ENCODE results near the gene CYFIP2.

CYFIP2 gene

DNA sequence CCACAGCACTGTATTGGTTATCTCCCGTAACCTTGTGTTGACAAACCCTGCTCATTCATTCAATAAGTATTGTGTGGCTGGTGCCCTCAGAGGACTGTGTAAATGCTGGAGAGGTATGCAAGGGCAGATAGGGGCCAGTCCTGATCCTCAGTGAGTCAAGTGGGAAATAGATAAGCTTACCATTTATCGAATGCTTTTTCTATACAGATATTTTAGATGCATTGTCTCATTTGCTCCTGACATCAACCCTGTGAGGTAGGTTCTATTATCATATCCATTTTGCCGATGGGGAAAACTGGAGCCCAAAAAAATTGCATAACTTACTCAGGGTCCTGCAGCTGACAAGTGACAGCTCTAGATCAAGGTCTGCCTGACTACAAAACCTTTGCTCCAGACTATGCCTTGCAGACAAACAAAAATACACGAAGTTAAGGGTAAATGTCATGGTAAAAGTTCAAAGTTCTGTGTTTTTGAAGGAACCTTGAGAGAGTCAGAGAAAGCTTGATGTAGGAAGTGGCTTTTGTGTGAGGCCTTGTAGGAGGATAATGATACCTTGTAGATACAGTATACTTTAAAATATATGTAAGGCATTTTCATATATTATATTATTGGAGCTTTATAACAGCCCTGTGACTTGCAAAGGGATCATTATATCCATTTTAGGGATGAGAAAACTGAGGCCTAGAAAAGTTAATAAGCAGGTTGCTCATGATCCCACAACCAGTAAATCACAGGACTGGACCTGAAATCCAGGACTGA, 22.7 kb downstream of the CYFIP2 start:
- DNase-seq (ENCODE audit: low read depth): no peak

DNA sequence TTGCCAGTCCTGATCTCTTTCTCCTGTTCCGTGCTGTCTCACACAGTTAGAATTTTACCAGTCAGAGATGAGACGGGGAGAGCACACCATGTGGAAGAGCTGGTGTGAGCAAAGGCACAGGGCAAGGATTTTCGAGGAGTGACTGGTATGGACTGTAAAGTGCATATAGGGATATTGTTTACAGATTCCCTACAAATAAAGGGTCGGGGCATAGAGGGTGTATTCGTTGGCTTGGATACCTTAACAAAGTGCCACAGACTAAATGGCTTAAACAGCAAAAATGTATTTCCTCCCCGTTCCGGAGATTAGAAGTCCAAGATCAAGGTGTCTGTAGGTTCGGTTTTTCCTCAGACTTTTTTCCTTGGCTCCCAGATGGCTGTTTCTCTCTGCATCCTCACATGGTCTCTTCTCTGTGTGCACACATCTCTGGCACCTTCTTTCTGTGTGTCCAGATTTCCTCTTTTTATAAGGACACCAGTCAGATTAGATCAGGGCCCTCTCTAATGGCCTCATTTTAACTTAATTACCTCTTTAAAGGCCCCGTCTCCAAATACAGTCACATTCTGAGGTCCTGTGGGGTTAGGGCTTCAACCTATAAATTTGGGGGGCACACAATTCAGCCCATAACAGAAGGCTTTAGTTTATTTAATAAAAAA, 23.4 kb downstream of the CYFIP2 start:
- no peak for DNase-seq (ENCODE audit: low read depth)

DNA sequence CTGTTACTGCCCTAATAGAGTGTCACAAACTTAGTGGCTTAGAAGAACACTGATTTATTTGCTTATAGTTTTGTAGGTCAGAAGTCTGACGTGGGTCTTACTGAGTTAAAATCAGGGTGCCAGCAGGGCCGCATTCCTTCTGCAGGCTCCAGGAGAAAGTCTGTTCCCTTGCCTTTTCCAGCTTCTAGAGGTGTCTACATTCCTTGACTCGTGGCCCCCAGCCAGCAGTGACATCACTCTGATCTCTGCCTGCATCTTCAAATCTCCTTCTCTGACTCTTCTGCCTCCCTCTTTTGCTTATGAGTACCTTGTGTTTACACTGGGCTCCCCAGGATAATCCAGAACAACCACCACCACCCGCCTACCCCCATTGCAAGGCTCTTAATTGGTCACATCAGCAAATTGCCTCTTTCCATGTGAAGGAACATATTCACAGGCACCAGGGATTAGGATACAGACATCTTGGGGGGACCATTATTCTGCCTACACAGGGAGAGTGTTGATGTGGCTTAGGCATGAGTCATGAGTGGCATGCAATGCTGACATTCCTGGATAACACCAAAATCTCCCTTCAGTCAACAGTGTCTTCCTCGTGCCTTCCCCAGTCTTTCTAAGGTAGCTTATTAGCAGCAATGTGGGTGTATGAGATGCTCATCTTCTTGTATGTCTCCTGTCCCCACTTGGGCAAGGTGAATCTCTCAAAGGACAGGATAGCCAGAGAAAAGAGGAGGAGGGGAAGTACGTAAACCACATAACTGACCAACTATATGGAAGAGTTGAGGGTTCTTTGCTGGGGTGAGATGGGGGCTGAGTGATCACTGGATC, 24.4 kb downstream of the CYFIP2 start:
- DNase-seq (ENCODE audit: low read depth): no peak

DNA sequence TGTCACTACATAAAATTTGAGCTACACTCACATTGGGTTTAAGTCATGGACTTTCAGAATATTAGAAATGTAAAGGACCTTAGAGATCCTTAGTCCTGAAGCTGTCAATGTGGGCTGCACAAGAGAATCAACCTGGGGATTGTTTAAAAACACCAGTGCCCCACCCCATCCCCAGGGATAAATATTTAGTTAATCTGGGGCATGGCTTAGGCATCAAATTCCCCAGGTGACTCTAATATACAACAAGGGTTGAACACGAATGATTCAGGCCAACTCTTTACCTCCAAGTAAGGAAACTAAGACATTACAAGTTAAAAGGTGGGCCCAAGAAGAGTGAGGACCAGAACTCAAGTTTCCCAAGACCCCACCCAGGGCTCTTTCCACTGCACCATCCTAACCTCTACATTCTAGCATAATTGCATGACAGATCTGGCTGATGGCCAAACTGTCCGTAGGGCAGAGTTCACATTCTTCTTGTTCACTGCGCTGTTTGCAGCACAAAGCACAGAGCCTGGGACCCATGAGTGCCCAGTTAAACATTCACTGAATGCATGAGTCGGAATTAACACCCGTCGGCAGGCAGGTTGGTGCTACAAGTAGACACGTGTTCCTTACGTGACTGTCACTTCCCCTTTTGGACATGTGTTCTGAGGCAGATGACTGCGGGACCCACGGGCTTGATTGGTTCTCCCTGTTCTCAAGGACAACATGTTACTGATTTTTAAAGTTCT, 25.2 kb downstream of the CYFIP2 start:
- no peak for DNase-seq (ENCODE audit: low read depth)

DNA sequence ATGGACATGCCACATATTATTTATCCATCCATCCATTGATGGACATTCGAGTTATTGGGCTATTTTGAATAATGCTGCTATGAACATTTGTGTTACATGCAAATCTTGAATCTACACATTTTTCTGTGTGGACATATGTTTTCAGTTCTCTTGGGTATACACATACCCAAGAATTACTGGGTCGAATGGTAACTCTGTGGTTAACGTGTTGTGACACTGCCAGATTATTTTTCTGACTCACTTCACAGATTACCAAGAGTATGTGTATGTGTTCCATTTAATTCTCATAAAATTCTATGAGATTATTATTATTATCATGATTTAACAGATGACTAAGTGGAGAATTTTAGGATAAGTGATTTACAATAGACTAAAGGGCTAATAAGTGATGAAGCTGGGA, 26.7 kb downstream of the CYFIP2 start:
- DNase-seq (ENCODE audit: low read depth): no peak

DNA sequence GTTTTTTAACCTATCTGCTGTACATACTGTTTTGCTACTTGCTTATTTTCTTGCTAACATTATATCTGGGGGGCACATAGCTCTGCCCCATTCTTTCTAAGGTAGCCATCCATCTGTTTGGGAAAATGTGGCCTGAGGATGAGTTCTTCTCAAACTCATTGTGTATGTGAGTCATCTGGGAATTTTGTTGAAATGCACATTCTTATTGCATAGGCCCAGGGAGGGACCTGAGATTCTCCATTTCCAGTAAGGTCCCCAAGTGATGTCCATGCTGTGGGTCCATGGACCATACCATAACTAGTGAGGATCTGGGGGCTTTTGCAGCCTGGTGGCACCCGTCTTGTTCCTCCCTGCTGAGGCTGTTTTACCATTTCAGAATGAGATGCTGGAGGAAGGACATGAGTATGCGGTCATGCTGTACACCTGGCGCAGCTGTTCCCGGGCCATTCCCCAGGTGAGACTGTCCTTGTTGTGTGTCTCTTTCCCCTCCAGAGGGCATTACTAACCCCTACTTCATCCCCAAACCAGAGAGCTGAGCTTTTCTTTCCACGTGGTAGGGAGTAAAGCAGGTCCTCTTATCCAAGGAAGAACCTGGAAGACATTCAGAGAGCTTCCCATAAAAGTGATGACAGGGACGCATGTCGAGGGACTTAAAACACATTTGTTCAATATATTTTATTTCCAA, 28.6 kb downstream of the CYFIP2 start:
- DNase-seq (ENCODE audit: low read depth): no peak

DNA sequence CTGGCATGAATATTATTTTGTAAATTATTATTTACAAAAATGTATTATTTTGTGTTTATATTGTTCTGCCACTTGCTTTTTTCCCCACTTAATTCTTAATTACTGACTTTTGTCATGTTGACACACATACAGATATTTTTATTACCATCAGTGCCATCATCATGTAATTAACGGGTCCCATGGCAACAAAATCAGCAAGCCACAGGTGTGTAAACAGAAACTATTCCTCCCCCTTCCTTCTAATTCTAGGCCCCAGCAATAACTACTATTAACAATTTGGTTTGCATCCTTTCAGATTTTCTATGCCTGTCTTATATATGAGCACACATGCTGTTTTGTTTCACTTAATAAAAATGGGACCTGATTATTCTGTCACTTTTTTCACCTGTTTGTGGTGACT, 29.3 kb downstream of the CYFIP2 start:
- no peak for DNase-seq (ENCODE audit: low read depth)

DNA sequence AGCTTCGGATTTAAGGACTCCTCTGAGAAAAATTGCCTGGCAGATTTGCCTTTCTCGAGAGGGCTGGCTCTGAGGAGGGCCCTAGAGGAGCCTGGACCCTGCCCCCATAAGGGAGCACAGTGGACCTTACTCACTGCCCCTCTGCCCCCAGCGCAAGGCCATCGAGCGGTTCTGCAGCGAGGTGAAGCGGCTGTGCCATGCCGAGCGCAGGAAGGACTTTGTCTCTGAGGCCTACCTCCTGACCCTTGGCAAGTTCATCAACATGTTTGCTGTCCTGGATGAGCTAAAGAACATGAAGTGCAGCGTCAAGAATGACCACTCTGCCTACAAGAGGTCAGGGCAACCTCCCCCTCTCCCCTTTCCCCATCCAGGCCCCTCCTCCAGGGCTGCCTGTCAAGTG, 34.6 kb downstream of the CYFIP2 start:
- DNase-seq (ENCODE audit: low read depth): no peak

DNA sequence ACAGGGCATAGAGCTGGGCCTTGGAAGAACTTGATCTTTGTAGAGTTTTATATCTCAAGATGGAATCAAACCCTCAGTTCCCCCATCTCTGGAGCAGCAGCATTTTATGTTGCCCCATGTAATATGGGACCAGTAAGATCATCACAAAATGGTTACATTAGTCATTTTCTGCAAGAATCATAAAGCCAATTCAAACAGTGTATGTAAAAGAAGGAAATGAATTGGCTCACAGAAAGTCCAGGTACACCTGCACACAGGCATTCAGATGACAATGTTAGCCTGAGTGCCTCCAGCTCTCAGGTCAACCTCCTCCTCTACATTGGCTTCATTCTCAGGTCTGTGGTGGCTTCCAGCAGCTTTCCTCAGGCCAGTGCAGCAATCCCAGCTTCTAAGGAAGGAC, 35.1 kb downstream of the CYFIP2 start:
- DNase-seq (ENCODE audit: low read depth): no peak

DNA sequence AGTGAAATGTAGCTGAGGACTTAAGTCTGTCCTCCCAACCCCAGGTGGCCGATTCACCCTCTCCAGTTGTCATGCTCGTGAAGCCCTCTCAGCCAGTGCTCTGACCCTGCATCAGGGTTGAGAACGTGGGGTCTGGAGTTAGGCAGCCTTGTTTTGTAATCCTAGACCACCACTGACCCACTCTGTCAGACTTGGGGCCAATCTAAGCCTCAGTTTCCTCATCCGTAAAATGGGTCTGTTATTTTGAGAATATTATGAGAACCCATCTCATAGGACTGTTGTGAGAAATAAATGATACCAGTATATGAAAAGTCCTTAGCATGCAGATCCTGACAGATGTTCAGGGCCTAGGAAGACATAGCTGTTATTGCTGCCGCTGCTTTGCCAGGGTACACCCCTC, 37.1 kb downstream of the CYFIP2 start:
- DNase-seq (ENCODE audit: low read depth): no peak

DNA sequence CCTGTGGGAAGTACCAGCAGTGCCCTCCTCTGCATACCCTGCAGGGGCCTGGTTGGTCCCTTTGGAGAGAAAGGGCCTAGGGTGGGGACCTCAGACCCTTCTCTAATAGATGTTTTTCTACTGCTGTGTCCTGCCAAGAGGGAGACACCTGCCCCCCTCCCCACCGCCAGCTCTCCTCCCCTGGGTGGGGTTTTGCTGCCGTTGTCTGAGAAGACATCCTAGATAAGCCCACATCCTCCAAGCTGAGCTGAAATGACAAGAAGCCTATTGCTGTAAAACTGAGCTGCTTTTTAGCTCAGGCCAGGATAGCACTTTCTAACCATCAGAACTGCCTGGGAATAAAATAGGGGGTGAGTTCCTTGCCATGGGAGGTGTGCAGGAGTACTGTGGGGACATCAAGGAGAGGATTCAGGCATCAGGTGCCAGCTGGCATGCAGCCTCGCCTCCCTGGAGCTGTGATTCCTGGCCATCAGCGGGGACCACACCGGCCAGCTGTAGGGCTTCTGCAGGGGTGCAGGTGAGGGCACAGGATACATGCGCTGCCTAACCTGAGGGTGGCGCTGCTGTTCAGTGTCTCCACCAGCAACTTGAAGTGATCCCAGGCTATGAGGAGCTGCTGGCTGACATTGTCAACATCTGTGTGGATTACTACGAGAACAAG, 37.9 kb downstream of the CYFIP2 start:
- DNase-seq (ENCODE audit: low read depth): no peak

DNA sequence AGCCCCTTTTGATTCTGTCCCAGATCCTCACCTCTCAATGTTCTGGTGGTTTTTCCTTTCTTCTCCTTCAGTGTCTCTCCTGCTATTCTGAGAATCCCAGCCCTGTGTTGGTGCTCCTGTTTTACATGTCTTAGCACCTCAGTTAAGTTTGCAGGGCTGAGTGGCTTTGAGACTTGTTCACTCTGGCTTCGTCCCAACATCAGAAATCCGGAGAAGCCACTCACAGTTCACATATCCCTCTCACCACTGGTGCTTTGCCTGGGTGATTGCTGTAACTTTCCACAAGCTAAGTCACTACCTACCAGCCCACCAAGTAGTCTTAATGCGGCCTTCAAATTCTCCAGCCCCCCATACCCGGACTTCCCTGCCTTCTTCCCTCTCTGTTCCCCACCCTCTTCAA, 40.2 kb downstream of the CYFIP2 start:
- no peak for DNase-seq (ENCODE audit: low read depth)

DNA sequence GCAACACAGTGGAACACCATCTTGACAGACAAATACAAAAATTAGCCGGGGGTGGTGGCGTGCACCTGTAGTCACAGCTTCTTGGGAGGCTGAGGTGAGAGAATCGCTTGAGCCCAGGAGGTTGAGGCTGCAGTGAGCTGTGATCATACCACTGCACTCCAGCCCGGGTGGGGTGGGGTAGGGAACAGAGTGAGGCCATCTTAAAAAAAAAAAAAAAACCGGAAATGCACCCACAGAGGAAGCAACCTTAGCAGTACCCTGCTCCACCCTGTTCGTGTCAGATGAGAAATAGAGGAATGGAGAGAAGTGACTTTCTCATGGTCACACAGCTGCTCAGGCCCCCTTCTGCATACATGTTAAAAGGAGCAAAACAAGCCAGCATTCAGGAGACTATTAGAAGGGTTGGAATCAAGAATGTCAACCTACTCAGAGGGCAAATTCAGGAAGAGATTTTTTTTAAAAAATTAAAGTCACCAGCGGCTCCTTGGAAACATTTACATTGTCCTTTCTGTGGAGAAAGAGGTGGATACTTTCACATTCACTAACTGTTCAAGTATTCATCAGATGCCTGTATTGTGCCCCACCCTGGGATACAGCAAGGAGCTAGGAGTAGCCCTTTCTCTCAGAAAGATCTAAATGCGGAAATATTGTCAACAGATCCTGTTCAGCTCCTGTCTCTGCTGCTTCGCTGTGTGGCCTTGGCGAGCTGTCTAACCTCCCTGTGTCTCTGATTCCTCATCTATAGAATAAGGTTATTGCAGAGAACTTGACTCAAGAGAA, 41.0 kb downstream of the CYFIP2 start:
- no peak for DNase-seq (ENCODE audit: low read depth)

DNA sequence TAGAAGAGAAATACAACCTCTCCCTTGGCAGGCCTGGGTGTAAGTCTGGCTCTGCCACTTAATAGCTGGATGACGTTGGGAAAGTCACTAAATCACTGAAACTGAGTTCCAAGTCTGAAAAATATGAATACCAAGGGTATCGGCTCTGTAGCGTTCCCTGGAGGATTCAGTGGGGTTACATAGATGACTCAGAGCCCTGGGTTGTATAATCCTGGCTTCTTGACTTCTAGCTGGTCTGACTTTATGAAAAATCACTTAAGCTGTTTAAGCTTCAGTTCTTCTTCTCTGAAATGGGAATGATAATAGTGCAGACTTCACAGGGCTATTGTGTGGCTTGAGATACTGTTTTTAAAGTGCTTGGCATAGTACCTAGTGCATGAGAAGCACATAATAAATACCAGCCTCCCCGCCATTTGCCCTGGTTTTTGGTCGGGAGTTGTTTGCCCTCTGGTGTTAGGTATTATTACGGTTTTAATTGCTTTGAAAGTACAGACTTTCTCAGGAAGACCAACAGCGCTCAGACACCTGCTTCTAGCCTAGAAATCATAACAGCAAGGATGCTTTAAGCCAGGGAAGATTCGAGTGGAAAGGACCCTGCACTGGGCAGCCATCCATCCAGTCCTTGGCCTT, 43.0 kb downstream of the CYFIP2 start:
- no peak for DNase-seq (ENCODE audit: low read depth)

DNA sequence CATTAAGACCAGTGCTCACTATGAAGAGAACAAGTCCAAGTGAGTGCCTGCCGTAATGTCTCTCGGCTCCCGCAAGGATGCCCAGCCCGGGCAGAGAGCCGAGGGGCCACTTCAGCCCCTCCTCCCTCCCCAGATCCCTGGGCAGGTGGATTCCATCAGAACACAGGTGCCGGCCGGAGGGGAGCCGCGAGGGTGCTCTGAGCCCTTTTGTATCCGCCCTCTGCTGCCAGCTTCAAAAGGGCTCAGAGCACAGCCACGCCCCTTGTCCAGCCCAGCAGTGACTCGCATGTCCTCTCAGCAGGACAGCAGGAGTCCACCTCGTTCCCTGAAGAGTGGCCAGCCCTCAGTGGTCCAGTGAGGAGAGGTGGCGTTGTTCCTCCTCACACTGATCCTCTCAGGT, 43.9 kb downstream of the CYFIP2 start:
- no peak for DNase-seq (ENCODE audit: low read depth)

DNA sequence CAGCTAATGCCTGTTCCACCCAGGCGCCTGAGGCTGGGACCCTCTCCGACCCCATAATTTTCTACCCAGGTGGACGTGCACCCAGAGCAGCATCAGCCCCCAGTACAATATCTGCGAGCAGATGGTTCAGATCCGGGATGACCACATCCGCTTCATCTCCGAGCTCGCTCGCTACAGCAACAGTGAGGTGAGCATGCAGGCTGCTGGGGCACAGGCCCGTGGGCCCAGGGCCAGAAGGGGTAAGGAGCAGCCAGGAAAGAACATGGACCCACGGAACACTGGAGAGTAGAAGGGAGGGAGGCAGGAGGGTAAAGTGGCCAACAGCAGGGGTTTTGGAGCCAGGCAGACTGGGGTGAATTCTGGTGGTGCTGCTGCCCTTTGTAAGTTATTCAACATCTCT, 45.7 kb downstream of the CYFIP2 start:
- no peak for DNase-seq (ENCODE audit: low read depth)

DNA sequence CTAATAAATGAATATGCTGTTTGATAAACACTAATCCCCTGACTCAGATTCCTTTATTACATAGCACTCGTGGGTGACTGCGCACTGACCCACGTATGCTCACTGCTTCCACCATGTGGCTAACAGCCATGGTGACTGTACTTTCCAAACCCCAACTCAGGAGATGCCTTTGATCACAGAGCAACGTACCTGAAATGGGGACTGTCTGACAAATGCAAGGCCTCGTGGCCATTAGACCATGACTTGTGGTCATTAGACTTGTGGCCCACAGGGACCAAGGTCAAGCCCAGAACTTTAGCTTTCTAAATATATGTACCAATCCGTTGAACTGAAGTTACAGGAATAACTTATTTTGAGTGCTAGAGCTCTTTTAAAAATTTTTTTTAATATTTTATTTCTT, 46.6 kb downstream of the CYFIP2 start:
- DNase-seq (ENCODE audit: low read depth): peak; percentile 34

DNA sequence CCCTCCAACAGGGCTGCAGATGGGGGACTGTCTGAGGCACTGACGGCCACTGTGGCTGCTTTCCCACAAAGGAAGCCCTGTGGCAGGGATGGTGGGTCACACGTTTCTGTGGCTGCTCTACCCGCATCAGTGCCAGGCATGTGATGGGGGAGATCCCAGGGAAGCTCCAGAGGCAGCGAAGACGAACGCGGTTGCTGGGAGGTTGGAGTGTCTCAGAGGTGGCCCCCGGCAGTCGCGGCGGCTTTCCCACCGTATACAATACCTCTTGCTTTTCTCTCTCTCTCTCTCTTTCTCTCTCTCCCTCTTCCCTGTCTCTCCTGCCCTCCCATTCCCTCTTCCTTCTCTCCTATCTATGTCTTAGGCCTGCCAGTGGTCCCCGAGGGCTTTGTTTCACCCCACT, 56.7 kb downstream of the CYFIP2 start:
- DNase-seq (ENCODE audit: low read depth): no peak

DNA sequence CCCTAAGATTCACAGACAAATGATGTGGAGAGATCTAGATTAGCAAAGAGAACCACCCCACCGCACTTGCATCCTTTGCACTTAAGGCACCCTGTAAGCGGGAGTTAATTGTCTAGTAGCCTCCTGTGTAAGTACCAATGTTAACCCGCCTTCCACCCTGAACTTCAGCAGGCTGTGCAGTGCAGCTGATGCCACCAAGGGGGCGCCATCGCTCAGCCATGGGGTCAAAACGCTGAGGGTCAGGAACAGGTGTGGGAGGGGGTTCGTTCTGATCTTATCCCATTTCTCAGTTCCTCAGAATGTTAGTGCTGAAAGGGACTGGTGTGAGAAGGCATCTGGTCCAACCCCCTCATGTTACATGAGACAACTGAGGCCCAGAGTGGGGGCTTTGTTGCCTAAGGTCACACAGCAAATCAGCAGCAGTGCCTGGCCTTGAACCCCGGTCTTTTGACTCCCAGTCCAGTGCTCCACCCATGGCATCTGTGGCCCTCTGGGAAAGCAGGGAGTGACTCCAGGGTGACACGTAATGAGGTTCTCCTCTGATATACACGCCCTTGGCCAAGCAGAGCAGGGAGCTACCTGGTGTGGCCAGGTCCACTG, 57.3 kb downstream of the CYFIP2 start:
- DNase-seq (ENCODE audit: low read depth): no peak

DNA sequence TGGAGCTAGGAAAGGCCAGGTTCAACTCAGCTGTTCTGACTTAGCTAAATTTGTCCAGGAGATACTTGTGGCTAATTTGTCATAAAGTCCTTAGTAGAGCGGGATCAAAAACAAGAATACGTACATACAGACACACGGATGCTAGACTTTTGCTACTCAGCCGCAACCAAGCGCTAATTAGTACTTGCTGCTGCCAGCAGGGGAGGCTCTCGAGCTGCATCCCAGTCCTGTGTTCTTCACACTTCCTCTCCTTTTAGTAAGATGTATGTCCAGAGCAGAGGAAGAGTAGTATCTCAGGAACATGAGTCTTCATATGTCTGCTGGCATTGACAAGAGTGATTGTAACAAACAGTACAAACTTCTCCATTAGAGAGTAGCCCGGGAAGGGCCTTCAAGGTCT, 58.3 kb downstream of the CYFIP2 start:
- no peak for DNase-seq (ENCODE audit: low read depth)
